HepG2 (cell line): ENCODE data around the gene AADACL2.

Source experiments
- CREB1 ChIP-seq, 2 experiments: fragments of 450-650 bp in 1 of 2; IDR thresholded peaks; 2 replicates each; pipeline ENCODE4 v1.6.1; 2016 to 2017; ENCODE audit warnings: control low read depth in 1 of 2, mild to moderate bottlenecking in 1 of 2, missing compliant biosample characterization in 1 of 2, missing genetic modification characterization in 1 of 2
- CTCF ChIP-seq: sonication (generic); formaldehyde crosslinking; IDR thresholded peaks from 2 replicates; pipeline ENCODE4 v1.5.0; 2020; ENCODE audit warnings: mild to moderate bottlenecking, missing genetic modification reagents, moderate library complexity
- E2F1 ChIP-seq: sonication (generic); formaldehyde crosslinking; IDR thresholded peaks from 2 replicates; pipeline ENCODE4 v1.5.0; 2020; ENCODE audit warnings: missing genetic modification reagents
- NCOR1 ChIP-seq: fragments of 200-600 bp; sonication (generic); IDR thresholded peaks from 2 replicates; pipeline ENCODE4 v1.7.0; 2017; ENCODE audit warnings: antibody characterized with exemption, low read length, borderline replicate concordance
- ZFX ChIP-seq: sonication (generic); formaldehyde crosslinking; IDR thresholded peaks from 2 replicates; pipeline ENCODE4 v1.4.0; 2020; ENCODE audit warnings: mild to moderate bottlenecking, low read depth, missing genetic modification reagents, moderate library complexity
- ZNF333 ChIP-seq: sonication (generic); formaldehyde crosslinking; IDR thresholded peaks from 2 replicates; pipeline ENCODE4 v1.4.0; 2020; ENCODE audit warnings: mild to moderate bottlenecking, missing genetic modification reagents, borderline replicate concordance
- ZNF382 ChIP-seq: sonication (generic); formaldehyde crosslinking; IDR thresholded peaks from 2 replicates; pipeline ENCODE4 v1.5.0; 2020; ENCODE audit warnings: missing genetic modification reagents, mild to moderate bottlenecking, borderline replicate concordance
- ZNF619 ChIP-seq: sonication (generic); formaldehyde crosslinking; IDR thresholded peaks from 2 replicates; pipeline ENCODE4 v1.4.0; 2020; ENCODE audit warnings: mild to moderate bottlenecking, missing genetic modification reagents
- TF ChIP-seq, protein P1 (sequence below): sonication (generic); formaldehyde crosslinking; IDR thresholded peaks from 2 replicates; pipeline ENCODE4 v1.4.0; 2020; ENCODE audit warnings: missing genetic modification reagents, borderline replicate concordance
- TF ChIP-seq, protein P2 (sequence below): IDR thresholded peaks from 2 replicates; pipeline ENCODE4 v1.6.1; 2012; ENCODE audit warnings: low read depth, low read length, improper control_type of control experiment

GRCh38 chr3:151794080-151794479 is 60.4 kb downstream of the AADACL2 start:
- TF ChIP-seq CTCF, result no peak
- no peak for TF ChIP-seq ZNF619 (CRISPR knock-in tag)
- TF ChIP-seq, protein P1, sequence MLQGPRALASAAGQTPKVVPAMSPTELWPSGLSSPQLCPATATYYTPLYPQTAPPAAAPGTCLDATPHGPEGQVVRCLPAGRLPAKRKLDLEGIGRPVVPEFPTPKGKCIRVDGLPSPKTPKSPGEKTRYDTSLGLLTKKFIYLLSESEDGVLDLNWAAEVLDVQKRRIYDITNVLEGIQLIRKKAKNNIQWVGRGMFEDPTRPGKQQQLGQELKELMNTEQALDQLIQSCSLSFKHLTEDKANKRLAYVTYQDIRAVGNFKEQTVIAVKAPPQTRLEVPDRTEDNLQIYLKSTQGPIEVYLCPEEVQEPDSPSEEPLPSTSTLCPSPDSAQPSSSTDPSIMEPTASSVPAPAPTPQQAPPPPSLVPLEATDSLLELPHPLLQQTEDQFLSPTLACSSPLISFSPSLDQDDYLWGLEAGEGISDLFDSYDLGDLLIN, result no peak
- TF ChIP-seq ZFX (CRISPR knock-in tag), result no peak
- TF ChIP-seq CREB1 (IDR thresholded peaks at IDR 0.05), result no peak
- no peak for TF ChIP-seq CREB1 (CRISPR knock-in tag; IDR thresholded peaks at IDR 0.05)
- TF ChIP-seq ZNF382 (CRISPR knock-in tag), result no peak
- no peak for TF ChIP-seq ZNF333 (CRISPR knock-in tag)
- TF ChIP-seq, protein P2, sequence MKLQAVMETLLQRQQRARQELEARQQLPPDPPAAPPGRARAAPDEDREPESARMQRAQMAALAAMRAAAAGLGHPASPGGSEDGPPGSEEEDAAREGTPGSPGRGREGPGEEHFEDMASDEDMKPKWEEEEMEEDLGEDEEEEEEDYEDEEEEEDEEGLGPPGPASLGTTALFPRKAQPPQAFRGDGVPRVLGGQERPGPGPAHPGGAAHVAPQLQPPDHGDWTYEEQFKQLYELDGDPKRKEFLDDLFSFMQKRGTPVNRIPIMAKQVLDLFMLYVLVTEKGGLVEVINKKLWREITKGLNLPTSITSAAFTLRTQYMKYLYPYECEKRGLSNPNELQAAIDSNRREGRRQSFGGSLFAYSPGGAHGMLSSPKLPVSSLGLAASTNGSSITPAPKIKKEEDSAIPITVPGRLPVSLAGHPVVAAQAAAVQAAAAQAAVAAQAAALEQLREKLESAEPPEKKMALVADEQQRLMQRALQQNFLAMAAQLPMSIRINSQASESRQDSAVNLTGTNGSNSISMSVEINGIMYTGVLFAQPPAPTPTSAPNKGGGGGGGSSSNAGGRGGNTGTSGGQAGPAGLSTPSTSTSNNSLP, result no peak
- no peak for TF ChIP-seq NCOR1
- no peak for TF ChIP-seq E2F1 (CRISPR knock-in tag)
